Endothelial cell of coronary artery (primary cell): ENCODE data around the gene FSHR. TPM values are rescaled to one million over a fixed set of nuclear protein-coding genes. Genes with fewer than 3 reads are reported as not detected.

Source experiments
- total RNA-seq: library from RNA; depleted of rRNA; stranded (reverse); fragments of >200 nt; gene quantifications from 2 replicates; pipeline ENCODE4 v1.2.3, GENCODE V29; 2014

FSHR gene, protein sequence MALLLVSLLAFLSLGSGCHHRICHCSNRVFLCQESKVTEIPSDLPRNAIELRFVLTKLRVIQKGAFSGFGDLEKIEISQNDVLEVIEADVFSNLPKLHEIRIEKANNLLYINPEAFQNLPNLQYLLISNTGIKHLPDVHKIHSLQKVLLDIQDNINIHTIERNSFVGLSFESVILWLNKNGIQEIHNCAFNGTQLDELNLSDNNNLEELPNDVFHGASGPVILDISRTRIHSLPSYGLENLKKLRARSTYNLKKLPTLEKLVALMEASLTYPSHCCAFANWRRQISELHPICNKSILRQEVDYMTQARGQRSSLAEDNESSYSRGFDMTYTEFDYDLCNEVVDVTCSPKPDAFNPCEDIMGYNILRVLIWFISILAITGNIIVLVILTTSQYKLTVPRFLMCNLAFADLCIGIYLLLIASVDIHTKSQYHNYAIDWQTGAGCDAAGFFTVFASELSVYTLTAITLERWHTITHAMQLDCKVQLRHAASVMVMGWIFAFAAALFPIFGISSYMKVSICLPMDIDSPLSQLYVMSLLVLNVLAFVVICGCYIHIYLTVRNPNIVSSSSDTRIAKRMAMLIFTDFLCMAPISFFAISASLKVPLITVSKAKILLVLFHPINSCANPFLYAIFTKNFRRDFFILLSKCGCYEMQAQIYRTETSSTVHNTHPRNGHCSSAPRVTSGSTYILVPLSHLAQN
- total RNA-seq: not detected in 2 replicates

DNA sequence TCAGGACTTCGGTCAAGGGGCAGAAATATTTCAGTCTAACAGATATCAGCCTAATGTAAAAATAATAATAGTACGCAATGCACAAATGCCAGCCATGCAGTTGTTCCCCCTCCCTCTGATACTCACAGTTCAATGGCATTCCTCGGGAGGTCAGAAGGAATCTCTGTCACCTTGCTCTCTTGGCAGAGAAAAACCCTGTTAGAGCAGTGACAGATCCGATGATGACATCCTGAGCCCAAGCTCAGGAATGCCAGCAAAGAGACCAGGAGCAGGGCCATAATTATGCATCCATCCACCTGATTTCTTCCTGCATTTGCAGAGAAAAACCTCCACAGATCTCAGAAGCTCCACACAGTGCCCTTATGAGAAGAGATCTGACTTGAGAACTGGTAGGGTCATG is at the start of gene FSHR:
Gene FSHR (minus strand): TSS at position 376 of the 400 bp plus-strand sequence. CDS start 98 bp downstream, at position 278.

